Left ventricle myocardium superior (tissue), 1 donor: ENCODE data around the gene GLT6D1. TPM values are rescaled to one million over a fixed set of nuclear protein-coding genes. Genes with fewer than 3 reads are reported as not detected.

Experiments
- ATAC-seq: fragments of 200-7000 bp; cut with Tn5 transposase; one replicate; pipeline ENCODE4 v1.9.1; 2020; ENCODE audit warnings: mild to moderate bottlenecking, moderate library complexity
- DNase-seq: peaks from one replicate; pipeline ENCODE4 v3.0.0-alpha.2; 2020
- intact Hi-C: fragments of 100-400 bp; cut with micrococcal nuclease; formaldehyde crosslinking; loops from one replicate; pipeline ENCODE4 v1.11.0; 2022
- total RNA-seq: library from RNA; stranded (reverse); fragmentation: NEBNext Ultra II Directional; extraction: Animal tissue kit (Norgen Biotek cat#: 25700); gene quantifications from one replicate; pipeline ENCODE4 v1.2.1, GENCODE V29; 2021
- donor health status: DM: no; HTN: yes; CAD: no; lungs with severe emphysema.

The GLT6D1 gene
- total RNA-seq, 1 donor from 2014 or later: not detected

- intact Hi-C loops: no loop called here
- DNase-seq (no peak), ATAC-seq (no peak)
Measured at GRCh38 chr9:135574943-135575342, 64.4 kb downstream of the GLT6D1 start.

- ATAC-seq: no peak
- intact Hi-C loops: no loop called here
- DNase-seq: no peak
Measured at GRCh38 chr9:135574331-135574730, 65.0 kb downstream of the GLT6D1 start.

Other genes starting within 250 kb of the GLT6D1 start
- gene PPP1R26, start 159.8 kb downstream of the GLT6D1 start, total RNA-seq: 23.3 TPM
- gene MRPS2, start 138.9 kb downstream of the GLT6D1 start, total RNA-seq: 49.8 TPM
- gene LCN1, start 118.1 kb downstream of the GLT6D1 start, total RNA-seq: not detected
- not detected for gene OBP2A, start 93.4 kb downstream of the GLT6D1 start, total RNA-seq
- not detected for gene PAEP, start 77.8 kb downstream of the GLT6D1 start, total RNA-seq
- not detected for gene LCN9, start 23.8 kb upstream of the GLT6D1 start, total RNA-seq
- not detected for gene SOHLH1, start 59.9 kb upstream of the GLT6D1 start, total RNA-seq
- 3.1 TPM for gene KCNT1, start 62.6 kb upstream of the GLT6D1 start, total RNA-seq